Measurements from ENCODE around the gene NPBWR2. TPM values are rescaled to one million over a fixed set of nuclear protein-coding genes. Genes with fewer than 3 reads are reported as not detected.

NPBWR2 gene
- total and polyA plus RNA-seq, 9 of the 15 experiments (the other 6 are each of a cell fraction or from before 2014, with no cell fraction given) = not detected

- WGBS (ENCODE audit: insufficient coverage, low coverage, missing lambda C conversion rate) = 3% methylated on average over 5 of the region's 5 CpGs
- H3K9me1 ChIP-seq (ENCODE audit: control insufficient read depth, insufficient read depth, low read length) = no peaks in the 10 kb centered on the region
- H3K79me2 ChIP-seq (ENCODE audit: control insufficient read depth, insufficient read depth, low read length) = no peaks in the 10 kb centered on the region
- CTCF ChIA-PET (ENCODE audit: low intra/inter-chr PET ratio) = interaction anchor here (0.7 kb wide), 1 partner anchor 96 kb away, joined by 3 read pairs; no protein-coding TSS in a partner anchor
- POLR2A ChIA-PET = no interaction called here
- H4K20me1 ChIP-seq (replicated peaks; ENCODE audit: control insufficient read depth, insufficient read depth, low read length) = no peaks in the 10 kb centered on the region
- H3K4me1 ChIP-seq (replicated peaks in 1 of 2; ENCODE audit: control insufficient read depth in 2 of 2, insufficient read depth in 2 of 2, low read length in 2 of 2) = 0 out of 5 replicates have a peak, but pooled peaks cover 0 to 3% of the 10 kb centered on the region in 2 experiments
- in situ Hi-C loops (cut with MboI) = no loop called here
- H3K27me3 ChIP-seq (ENCODE audit: control insufficient read depth in 2 of 2, insufficient read depth in 2 of 2, low read length in 2 of 2) = peaks cover 0 to 29% of the 10 kb centered on the region in 2 experiments; a peak in 3 of 5 replicates
- no peak overlapping the region for H3K4me3 ChIP-seq
- TF ChIP-seq CXXC5 (CRISPR knock-in tag; IDR thresholded peaks at IDR 0.05) (no peak), ZNF354B (CRISPR knock-in tag; IDR thresholded peaks at IDR 0.05) (no peak), IRF2 (CRISPR knock-in tag; IDR thresholded peaks at IDR 0.05) (no peak), ZNF175 (CRISPR knock-in tag; IDR thresholded peaks at IDR 0.05; ENCODE audit: low read depth) (no peak), ZNF318 (IDR thresholded peaks at IDR 0.05; ENCODE audit: borderline replicate concordance in 1 of 2, low read depth in 1 of 2) (no peak), BHLHE40 (IDR thresholded peaks at IDR 0.05; ENCODE audit: low read length) (no peak), ZNF76 (CRISPR knock-in tag; IDR thresholded peaks at IDR 0.05; ENCODE audit: borderline replicate concordance) (no peak), ZKSCAN8 (CRISPR knock-in tag; IDR thresholded peaks at IDR 0.05) (no peak), SMARCB1 (IDR thresholded peaks at IDR 0.05; ENCODE audit: insufficient read length, low read depth) (no peak), ZNF639 (CRISPR knock-in tag; conservative IDR thresholded peaks at IDR 0.05 in 1 of 2, IDR thresholded peaks at IDR 0.05 in 1 of 2) (no peak), CHD4 (IDR thresholded peaks at IDR 0.05; ENCODE audit: insufficient read depth, insufficient replicate concordance, low read depth, low read length, poor library complexity, severe bottlenecking) (no peak), EZH2 (IDR thresholded peaks at IDR 0.05; ENCODE audit: borderline replicate concordance, low read depth, low read length) (no peak), SNIP1 (IDR thresholded peaks at IDR 0.05; ENCODE audit: low read depth) (no peak)
- DNase-seq (ENCODE audit: extremely low read depth in 1 of 4, low spot score in 3 of 4) (no peak), FAIRE-seq (no peak), ATAC-seq (no peak)
- peaks cover 19% of the 10 kb centered on the region for H3K9me3 ChIP-seq (replicated peaks; ENCODE audit: control insufficient read depth, insufficient read depth, low read depth, low read length)
- H3K36me3 ChIP-seq (ENCODE audit: control insufficient read depth, insufficient read depth, low read length) = no peaks in the 10 kb centered on the region
- H3K4me2 ChIP-seq (ENCODE audit: insufficient read depth, low read length) = no peak overlapping the region
- H3K9ac ChIP-seq (ENCODE audit: insufficient read depth in 1 of 2, low read depth in 2 of 2, low read length in 2 of 2) = no peak overlapping the region
- no peak overlapping the region for H3K27ac ChIP-seq (ENCODE audit: extremely low read depth, low read depth, low read length)
- no TSS peak for BruUV-seq (replicated peaks)
- intact Hi-C loops (cut with micrococcal nuclease) = no loop called here
- H2AFZ ChIP-seq (ENCODE audit: low read depth, low read length) = no peak overlapping the region
Observed at GRCh38 chr20:64148581-64148980, 41.2 kb upstream of the NPBWR2 start.
